AG09319 (cell line): ENCODE results near the gene RAC3.
A peak's percentile ranks its signal among the peaks of the same experiment; 100 is the strongest.

Experiments used
- DNase-seq: peaks from one replicate; pipeline ENCODE4 v3.0.0-alpha.2; 2010; ENCODE audit warnings: low read depth; ENCODE audit errors: extremely low read depth
- TF ChIP-seq, protein P1 (sequence below): IDR thresholded peaks from 2 replicates; pipeline ENCODE4 v1.5.1; 2011; ENCODE audit warnings: low read depth, mild to moderate bottlenecking, inconsistent platforms, low read length, moderate library complexity

The RAC3 gene

DNA sequence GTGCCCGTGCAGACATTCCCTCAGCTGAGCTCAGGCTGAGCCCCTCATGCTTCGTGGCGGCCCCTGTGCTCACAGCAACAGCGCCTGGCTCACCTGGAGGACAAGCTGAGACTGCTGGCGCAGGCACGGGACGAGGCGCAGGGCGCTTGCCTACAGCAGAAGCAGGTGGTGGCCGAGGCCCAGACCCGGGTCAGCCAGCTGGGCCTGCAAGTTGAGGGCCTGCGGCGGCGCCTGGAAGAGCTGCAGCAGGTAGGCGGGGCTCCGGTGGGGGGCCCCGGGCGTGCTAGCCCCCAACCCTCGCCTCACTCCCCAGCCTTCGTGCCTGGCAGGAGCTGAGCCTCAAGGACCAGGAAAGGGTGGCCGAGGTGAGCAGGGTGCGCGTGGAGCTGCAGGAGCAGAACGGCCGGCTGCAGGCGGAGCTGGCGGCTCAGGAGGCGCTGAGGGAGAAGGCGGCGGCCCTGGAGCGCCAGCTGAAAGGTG, 1.4 kb upstream of the RAC3 start:
- no peak for DNase-seq
- TF ChIP-seq, protein P1, sequence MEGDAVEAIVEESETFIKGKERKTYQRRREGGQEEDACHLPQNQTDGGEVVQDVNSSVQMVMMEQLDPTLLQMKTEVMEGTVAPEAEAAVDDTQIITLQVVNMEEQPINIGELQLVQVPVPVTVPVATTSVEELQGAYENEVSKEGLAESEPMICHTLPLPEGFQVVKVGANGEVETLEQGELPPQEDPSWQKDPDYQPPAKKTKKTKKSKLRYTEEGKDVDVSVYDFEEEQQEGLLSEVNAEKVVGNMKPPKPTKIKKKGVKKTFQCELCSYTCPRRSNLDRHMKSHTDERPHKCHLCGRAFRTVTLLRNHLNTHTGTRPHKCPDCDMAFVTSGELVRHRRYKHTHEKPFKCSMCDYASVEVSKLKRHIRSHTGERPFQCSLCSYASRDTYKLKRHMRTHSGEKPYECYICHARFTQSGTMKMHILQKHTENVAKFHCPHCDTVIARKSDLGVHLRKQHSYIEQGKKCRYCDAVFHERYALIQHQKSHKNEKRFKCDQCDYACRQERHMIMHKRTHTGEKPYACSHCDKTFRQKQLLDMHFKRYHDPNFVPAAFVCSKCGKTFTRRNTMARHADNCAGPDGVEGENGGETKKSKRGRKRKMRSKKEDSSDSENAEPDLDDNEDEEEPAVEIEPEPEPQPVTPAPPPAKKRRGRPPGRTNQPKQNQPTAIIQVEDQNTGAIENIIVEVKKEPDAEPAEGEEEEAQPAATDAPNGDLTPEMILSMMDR: no peak

- TF ChIP-seq, protein P1: peak; percentile 72
- DNase-seq: peak; percentile 51
Measured at GRCh38 chr17:82030470-82031302, 792 bp upstream of the RAC3 start.

DNA sequence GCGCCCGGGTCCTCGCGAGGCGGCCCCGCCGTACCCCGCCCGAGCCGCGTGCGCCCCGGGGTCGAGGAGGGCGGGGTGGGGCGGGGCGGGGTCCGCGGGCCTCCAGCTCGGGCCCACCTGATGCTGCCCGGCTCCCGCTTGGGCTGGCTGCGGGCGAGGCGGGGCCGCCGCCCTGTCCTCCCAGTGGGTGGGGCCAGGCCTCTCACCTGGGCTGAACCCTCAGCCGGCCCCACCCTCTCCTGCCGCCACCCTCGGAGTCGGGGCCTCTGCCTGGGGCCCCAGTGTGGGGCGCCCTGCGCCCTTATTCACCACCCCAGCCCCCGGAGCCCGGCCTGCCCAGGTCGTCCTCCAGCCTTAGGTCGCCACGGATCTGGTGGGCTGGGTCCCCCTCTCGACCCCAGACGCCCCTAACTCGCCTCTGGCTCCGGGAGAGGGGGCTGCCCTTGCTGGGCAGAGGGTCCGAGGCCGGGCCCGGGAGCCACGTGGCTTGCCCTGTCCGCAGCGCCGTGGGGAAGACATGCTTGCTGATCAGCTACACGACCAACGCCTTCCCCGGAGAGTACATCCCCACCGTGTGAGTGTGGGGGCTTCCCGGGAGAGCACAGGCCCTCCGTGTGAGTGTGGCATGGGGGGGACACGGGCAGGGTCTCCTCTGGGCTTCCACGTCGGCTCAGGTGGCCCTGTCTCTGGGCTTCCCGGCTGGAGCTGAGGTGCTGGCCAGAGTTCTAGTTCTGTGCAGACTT, 578 bp downstream of the RAC3 start:
- DNase-seq: no peak
- TF ChIP-seq, protein P1: no peak

DNA sequence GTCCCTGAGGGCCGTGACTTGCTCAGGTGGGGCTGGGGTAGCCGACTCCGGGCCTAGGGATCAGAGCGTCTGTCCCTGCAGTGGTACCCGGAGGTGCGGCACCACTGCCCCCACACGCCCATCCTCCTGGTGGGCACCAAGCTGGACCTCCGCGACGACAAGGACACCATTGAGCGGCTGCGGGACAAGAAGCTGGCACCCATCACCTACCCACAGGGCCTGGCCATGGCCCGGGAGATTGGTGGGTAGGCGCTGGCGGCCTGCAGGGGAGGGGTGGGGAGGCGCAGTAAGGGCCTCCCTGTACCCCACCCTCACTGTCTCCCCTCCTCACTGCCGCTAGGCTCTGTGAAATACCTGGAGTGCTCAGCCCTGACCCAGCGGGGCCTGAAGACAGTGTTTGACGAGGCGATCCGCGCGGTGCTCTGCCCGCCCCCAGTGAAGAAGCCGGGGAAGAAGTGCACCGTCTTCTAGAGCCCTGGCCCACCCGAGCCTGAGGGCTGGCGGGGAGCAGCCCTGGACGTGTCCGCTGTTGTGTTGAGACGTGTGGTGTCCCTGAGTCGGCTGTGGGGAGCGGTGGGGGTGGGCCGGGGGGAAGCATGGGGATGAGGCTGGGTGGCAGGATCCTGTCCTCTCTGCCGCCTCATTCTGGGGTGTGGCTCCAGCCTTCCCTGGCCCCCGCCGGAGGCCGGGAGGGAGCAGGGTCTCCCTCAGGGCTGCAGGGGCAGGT, 2.0 kb downstream of the RAC3 start:
- TF ChIP-seq, protein P1: no peak
- no peak for DNase-seq

GRCh38 chr17:82034371-82035011, 3.0 kb downstream of the RAC3 start:
- TF ChIP-seq, protein P1: no peak
- no peak for DNase-seq

- DNase-seq: no peak
Measured at GRCh38 chr17:82035488-82035887, 4.0 kb downstream of the RAC3 start.

More at GRCh38 chr17:82035488-82035887, 4.0 kb downstream of the RAC3 start:
- TF ChIP-seq, protein P1: no peak
